HG03521 (cell line): ENCODE measurements around the gene CCDC78.
"Not testable (repeated sequence)": the region's sequence is repeated elsewhere in the genome, so short reads cannot be mapped to it uniquely, and the experiment has no call there.

ENCODE experiments used
- ATAC-seq: cut with Tn5 transposase; IDR thresholded peaks from one replicate; pipeline ENCODE4 v1.9.1; 2021; ENCODE audit warnings: mild to moderate bottlenecking, moderate library complexity; ENCODE audit not compliant: unreplicated experiment

CCDC78 gene

GRCh38 chr16:761625-762513, 35.6 kb upstream of the CCDC78 start:
- no peak for ATAC-seq

GRCh38 chr16:760545-761343, 34.5 kb upstream of the CCDC78 start, which contains the start of gene MSLN:
Gene MSLN (plus strand): TSS chr16:760734. CDS start chr16:762681, 1,947 bp downstream.
- ATAC-seq = no peak

DNA sequence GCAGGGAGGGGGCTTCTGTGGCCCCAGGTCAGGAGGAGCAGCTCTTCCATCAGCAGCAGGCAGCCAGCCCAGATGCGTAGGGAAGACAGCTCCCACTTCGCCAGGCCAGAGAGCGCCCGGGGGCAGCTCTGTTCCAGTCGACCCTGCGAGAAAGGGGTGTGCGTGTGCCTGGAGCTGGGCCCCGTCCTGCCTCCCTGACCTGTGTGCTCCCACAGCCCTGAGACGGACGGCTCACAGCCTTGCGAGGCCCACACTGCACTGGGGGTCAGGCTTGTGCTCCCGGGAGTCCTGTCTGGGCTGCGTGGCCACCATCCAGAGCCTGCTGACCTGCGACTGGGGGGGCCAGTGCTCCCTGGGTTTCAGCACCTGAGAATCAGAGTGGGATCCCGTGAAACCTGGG, 33.8 kb upstream of the CCDC78 start:
- ATAC-seq = no peak

DNA sequence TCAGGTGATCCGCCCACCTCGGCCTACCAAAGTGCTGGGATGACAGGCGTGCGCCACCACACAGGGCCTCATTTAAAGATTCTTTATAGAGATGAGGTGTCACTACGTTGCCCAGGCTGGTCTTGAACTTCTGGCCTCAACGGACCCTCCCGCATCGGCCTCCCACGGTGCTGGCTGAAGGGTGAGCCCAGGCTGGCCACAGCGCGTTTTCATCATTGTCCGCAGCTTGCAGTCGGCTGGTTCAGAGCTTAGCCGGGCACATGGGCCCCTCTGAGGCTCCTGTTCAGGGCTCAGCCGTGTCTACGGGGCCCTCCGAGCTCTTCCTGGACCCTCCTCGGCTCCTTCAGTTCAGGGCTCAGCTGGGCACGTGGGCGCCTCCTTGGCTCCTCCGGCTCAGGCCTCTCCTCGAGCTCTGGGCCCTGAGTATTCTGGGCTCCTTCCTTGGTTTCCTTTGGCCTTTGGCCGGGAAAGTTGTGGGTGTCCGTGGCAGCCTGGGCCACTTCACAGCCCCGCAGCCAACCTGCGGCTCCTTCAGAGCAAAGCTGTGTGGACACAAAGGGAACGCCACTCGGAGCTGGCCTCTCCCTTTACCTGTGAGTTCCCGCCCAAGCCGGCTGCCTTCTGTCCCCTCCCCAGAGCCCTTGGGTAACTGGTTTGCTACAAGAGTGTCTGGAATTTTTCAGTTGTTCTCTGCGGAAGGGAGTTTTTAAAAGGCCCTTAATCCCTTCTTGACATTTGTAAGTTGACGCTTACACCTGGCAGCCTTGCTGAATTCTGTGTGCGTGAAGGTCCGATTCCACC, 33.1 kb upstream of the CCDC78 start:
- ATAC-seq = no peak

DNA sequence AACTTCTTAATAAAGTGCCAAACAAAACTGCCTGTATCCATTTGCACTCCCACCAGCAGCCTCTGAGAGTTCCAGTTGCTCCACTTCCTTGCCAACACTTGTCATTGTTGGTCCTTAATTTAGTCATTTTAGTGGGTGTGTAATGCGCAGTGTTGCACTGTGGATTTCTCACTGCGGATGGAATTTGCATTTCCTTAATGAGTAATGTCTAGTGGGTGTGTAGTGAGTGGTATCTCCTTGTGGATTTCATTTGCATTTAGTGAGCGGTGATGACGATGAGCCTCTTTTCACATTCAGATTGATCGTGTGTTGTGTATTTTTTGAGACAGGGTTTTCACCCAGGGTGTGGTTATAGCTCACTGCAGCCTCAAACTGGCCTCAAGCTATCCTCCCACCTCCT, 30.2 kb upstream of the CCDC78 start:
- no peak for ATAC-seq

DNA sequence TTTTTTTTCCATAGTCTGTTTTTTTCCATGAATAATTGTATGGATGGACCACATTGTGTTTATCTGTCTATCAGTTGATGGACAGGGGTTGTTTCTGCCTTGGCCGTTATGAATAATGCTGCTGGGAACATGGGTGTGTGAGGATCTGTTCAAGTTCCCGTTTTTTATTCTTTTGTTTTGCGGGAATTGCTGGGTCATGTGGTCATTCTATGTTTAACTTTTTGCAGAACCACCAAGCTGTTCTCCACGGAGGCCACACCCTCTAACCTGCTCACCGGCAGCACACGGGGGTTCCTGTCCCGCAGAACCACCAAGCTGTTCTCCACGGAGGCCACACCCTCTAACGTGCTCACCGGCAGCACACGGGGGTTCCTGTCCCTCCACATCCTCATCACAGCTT, 28.4 kb upstream of the CCDC78 start:
- no peak for ATAC-seq

DNA sequence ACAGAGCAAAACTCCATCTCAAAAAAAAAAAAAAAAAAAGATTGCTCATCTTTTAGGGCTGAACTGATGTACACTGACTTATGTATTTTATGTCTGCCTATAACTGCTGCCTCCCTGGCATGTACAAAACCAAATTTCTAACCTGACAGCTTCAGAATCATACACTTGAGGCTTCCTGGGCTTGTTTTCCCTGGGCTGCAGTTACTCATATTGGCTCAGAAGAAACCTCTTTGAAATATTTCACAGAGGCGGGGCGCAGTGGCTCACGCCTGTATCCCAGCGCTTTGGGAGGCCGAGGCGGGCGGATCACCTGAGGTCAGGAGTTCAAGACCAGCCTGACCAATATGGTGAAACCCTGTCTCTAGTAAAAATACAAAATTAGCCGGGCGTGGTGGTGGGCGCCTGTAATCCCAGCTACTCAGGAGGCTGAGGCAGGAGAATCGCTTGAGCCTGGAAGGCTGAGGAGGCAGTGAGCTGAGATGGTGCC, 27.9 kb upstream of the CCDC78 start:
- not testable (repeated sequence) for ATAC-seq

GRCh38 chr16:752007-752312, 25.7 kb upstream of the CCDC78 start:
- ATAC-seq = no peak

DNA sequence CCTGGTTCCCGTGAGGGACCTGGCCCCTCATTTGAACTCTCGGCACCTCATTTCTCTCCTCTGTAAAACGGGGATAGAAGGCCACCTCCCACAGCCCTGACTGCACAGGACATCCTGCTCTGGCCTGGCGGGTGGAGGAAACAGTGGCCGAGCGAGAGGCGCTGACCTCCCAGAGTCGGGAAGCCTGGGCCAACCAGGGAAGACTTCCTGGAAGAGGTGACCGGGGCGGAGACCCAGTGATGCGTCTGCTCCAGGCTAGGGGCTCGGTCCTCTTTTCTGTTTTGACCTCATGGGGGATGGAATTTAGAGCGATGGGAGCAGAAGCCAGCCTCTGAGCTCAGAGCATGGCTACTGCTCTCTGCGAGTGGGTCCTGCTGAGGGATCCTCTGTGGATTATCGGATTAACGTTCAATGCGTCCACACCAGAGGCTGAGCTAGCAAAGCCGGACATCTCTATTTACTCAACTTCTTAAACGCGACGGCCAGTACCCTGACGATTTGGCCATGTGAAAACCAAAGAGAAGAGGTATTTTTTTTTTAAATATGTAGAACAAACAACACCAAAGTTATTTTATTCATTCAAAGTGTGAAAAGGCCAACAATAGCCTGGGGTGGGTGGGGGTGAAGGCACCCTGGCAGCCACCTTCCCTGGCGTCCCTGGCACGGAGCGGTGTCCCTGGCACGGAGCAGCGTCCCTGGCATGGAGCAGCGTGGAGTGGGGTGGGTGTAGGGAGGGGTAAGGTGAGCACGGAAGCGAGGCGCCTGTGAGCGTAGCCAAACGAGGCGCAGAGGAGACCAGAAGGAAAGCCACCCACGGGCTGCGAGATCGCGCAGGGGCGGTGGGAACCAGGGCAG, 25.1 kb upstream of the CCDC78 start:
- ATAC-seq = no peak

- ATAC-seq = no peak
These were observed 24.2 kb upstream of the CCDC78 start for GRCh38 chr16:750485-750884.

DNA sequence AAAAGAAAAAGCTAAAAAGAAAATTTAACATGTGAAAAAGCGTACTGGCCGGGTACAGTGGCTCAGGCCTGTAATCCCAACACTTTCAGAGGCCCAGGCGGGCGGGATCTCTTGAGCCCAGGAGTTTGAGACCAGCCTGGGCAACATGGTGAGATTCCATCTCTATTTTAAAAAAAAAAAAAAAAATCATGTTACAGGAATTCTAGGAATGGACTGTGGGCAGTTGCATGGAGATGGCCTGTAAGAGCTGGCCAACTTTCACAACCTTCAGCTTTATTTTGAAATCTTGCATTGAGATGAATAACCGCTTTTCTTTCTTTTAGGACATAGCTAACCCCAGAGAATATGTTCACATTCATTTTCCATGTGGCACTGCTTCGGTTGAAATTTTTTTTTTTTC, 22.8 kb upstream of the CCDC78 start:
- ATAC-seq = no peak

DNA sequence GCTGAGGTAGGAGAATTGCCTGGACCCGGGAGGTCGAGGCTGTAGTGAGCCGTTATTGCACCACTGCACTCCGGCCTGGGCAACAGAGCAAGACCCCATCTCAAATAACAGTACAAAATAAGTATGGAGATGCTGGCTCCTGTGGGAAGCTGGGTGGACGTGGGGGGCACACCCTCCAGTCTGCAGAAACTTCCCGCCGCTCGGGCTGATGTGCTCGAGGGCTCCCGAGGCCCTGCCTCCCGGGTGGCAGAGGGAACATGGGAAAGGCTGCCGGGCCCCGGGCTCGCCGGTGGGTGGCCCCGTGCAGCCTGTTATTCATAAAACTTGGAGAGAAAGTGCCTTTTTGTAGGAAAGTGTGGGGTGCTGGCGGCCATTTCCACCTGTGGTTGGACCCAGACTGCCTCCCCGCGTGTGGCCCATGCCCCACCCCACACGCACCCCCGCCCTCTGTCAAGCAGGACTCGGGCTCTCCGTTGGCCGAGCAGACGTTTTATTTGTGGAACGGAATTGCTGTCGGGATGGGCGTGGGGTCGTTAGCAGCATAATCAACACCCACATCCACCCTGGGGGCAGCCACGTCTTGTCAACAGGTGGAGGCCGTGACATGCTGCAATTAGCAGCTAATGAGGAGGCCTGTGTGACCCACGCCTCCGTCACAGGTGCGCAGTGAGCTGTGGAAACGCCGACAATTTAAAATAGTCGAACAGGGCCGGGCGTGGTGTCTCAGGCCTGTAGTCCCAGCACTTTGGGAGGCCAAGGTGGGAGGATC, 21.9 kb upstream of the CCDC78 start:
- no peak for ATAC-seq

DNA sequence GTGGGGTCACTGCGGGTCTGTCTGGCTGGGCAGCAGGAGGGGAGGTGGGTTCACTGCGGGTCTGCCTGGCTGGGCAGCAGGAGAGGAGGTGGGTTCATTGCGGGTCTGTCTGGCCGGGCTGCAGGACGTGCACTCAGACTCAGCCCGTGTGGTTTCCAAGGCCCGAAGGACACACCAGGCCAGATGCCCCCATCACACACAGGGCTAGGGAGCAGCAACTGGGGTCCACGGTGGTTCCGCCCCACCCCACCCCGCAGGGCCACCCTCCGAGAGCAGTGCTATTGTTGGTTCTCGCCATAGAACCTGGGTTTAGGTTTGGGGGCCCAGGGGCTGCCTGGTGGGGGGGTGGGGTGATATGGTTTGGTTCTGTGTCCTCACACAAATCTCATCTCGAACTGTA, 20.4 kb upstream of the CCDC78 start:
- no peak for ATAC-seq

GRCh38 chr16:745739-746138, 19.5 kb upstream of the CCDC78 start:
- ATAC-seq = no peak

GRCh38 chr16:743794-744500, 17.7 kb upstream of the CCDC78 start:
- no peak for ATAC-seq

DNA sequence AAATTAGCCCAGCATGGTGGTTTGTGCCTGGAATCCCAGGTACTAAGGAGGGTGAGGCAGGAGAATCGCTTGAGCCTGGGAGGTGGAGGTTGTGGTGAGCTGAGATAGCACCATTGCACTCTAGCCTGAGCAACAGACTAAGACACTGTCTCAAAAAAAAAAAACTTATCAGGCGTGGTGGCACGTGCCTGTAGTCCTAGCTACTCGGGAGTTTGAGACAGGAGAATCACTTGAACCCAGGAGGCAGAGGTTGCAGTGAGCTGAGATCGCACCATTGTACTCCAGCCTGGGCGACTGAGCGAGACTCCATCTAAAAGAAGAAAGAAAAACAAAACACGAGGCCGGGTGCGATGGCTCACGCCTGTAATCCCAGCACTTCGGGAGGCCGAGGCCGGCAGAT, 16.7 kb upstream of the CCDC78 start:
- ATAC-seq = not testable (repeated sequence)

- no peak for ATAC-seq
These were observed 15.9 kb upstream of the CCDC78 start for GRCh38 chr16:741986-742629.

DNA sequence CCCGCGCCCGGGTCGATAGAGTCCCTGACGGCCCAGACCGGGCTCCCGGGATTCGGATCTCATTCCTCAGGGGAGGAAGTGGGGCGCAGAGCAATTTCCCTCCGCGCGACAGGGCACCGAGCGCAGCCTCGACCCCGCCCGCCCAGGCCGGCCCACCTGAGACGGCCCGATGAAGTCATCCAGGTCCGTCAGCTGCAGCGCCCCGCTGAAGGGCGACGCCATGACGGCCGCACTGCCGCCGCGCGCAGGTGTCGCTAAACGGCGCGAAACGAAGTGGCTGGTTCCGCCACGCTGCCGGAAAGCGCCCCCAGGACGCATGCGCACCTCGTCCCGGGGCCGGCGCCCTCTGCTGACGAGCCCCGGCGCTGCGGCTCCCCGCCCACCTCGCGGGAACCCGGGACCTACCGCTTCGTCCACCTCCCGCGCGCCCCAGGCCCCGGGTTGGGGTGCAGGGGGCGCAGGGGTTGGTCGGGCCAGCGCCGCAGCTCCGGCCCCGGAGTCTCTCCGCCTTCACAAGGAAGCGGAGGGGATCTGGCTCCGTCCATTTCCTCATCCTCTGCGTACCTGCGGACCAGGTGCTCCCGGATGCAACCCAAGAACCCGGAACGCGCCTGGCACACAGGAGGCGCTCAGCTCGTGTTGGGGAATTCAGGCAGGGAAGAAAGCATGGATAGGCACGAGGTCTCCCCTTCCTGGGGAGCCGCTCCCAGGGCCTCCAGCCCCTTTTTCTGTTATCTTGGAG, 14.7 kb upstream of the CCDC78 start, which contains the start of gene CIAO3:
Gene CIAO3, minus strand, starts transcription at position 234 of the 742 bp plus-strand sequence. Its CDS starts 12 bp downstream, at position 222.
- ATAC-seq = peak; percentile 70
